Loucy (cell line): ENCODE results near the gene PBX1.

ENCODE experiments used
- H2AFZ ChIP-seq: fragments of 200-600 bp; sonication (generic); 2 replicates; pipeline ENCODE4 v1.6.0; 2016; ENCODE audit warnings: antibody characterized with exemption, mild to moderate bottlenecking, low read length, moderate library complexity
- H3F3A ChIP-seq: fragments of 200-600 bp; 2 replicates; pipeline ENCODE4 v1.6.0; 2016; ENCODE audit warnings: antibody characterized with exemption, low read depth, mild to moderate bottlenecking
- H3K27me3 ChIP-seq: fragments of 200-600 bp; sonication (generic); 2 replicates; pipeline ENCODE4 v1.6.1; 2014; ENCODE audit warnings: low read length, mild to moderate bottlenecking; ENCODE audit not compliant: insufficient read depth, poor library complexity, severe bottlenecking
- H3K36me3 ChIP-seq: fragments of 200-600 bp; sonication (generic); 2 replicates; pipeline ENCODE4 v1.6.1; 2016; ENCODE audit warnings: low read length; ENCODE audit not compliant: insufficient read depth
- H3K4me1 ChIP-seq: fragments of 200-600 bp; sonication (generic); 2 replicates; pipeline ENCODE4 v1.5.1; 2014; ENCODE audit warnings: low read length, mild to moderate bottlenecking; ENCODE audit not compliant: insufficient read depth, poor library complexity, severe bottlenecking
- H3K4me2 ChIP-seq: fragments of 200-600 bp; sonication (generic); 2 replicates; pipeline ENCODE4 v1.6.0; 2014; ENCODE audit warnings: antibody characterized with exemption, low read length, low read depth, mild to moderate bottlenecking; ENCODE audit not compliant: poor library complexity, severe bottlenecking
- H3K4me3 ChIP-seq: fragments of 200-600 bp; sonication (generic); 2 replicates; pipeline ENCODE4 v1.5.1; 2014; ENCODE audit warnings: low read length, mild to moderate bottlenecking, mixed read lengths; ENCODE audit not compliant: poor library complexity, severe bottlenecking
- H3K79me2 ChIP-seq: fragments of 200-600 bp; sonication (generic); 2 replicates; pipeline ENCODE4 v1.6.1; 2014; ENCODE audit warnings: low read length; ENCODE audit not compliant: insufficient read depth
- H3K9ac ChIP-seq: fragments of 200-600 bp; sonication (generic); 2 replicates; pipeline ENCODE4 v1.6.0; 2014; ENCODE audit warnings: mild to moderate bottlenecking, low read depth, low read length, moderate library complexity; ENCODE audit not compliant: poor library complexity, severe bottlenecking
- H3K9me2 ChIP-seq: fragments of 200-600 bp; sonication (generic); replicated peaks from 2 replicates; pipeline ENCODE4 v1.6.1; 2016; ENCODE audit warnings: low read depth, low read length, mixed read lengths
- H3K9me3 ChIP-seq: fragments of 200-600 bp; sonication (generic); 2 replicates; pipeline ENCODE4 v1.6.1; 2014; ENCODE audit warnings: mild to moderate bottlenecking, antibody characterized with exemption, low read length, low read depth; ENCODE audit not compliant: insufficient read depth
- H4K20me1 ChIP-seq: fragments of 200-600 bp; sonication (generic); 2 replicates; pipeline ENCODE4 v1.6.0; 2014; ENCODE audit warnings: antibody characterized with exemption, low read length, mild to moderate bottlenecking; ENCODE audit not compliant: insufficient read depth, poor library complexity, severe bottlenecking
- EZH2phosphoT487 ChIP-seq: fragments of 200-600 bp; IDR thresholded peaks from 2 replicates; pipeline ENCODE4 v1.6.1; 2018; ENCODE audit warnings: antibody characterized with exemption, mild to moderate bottlenecking, moderate library complexity, borderline replicate concordance
- TF ChIP-seq, protein P1 (sequence below): fragments of 200-600 bp; sonication (generic); conservative IDR thresholded peaks from 2 replicates; pipeline ENCODE4 v1.5.1; 2014; ENCODE audit warnings: mild to moderate bottlenecking, antibody characterized with exemption, low read length

Gene PBX1

DNA sequence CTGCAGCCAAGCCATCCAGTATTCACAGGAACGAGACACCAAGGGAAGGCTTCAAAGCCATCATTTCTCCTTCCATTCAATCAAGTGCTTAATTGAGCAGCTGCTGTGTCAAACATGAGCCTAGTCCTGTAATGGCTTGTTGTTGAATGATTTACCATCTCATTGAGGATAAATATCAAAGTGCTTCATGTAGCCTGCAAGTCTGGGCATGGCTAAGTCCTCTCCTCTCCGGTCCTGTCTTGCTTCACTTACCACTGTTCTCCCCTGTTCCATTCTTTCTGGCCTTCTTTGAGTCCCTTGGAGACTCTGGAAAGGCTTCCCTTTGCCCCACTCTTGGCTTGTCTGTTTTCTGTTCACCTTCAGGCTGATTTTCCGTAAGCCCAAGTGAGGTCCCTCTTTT lies 279.8 kb downstream of the PBX1 start:
- H4K20me1 ChIP-seq = no peaks in the 10 kb centered on the region
- H3K4me3 ChIP-seq = no peak overlapping the region
- no peaks in the 10 kb centered on the region for H3K27me3 ChIP-seq
- no peaks in the 10 kb centered on the region for H3K36me3 ChIP-seq
- H3K4me1 ChIP-seq = no peaks in the 10 kb centered on the region
- H3F3A ChIP-seq = no peaks in the 10 kb centered on the region
- no peaks in the 10 kb centered on the region for H3K9me2 ChIP-seq
- no peak overlapping the region for H3K9ac ChIP-seq
- no peak overlapping the region for H2AFZ ChIP-seq
- TF ChIP-seq EZH2phosphoT487 = no peak
- TF ChIP-seq, protein P1, sequence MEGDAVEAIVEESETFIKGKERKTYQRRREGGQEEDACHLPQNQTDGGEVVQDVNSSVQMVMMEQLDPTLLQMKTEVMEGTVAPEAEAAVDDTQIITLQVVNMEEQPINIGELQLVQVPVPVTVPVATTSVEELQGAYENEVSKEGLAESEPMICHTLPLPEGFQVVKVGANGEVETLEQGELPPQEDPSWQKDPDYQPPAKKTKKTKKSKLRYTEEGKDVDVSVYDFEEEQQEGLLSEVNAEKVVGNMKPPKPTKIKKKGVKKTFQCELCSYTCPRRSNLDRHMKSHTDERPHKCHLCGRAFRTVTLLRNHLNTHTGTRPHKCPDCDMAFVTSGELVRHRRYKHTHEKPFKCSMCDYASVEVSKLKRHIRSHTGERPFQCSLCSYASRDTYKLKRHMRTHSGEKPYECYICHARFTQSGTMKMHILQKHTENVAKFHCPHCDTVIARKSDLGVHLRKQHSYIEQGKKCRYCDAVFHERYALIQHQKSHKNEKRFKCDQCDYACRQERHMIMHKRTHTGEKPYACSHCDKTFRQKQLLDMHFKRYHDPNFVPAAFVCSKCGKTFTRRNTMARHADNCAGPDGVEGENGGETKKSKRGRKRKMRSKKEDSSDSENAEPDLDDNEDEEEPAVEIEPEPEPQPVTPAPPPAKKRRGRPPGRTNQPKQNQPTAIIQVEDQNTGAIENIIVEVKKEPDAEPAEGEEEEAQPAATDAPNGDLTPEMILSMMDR = no peak
- H3K9me3 ChIP-seq = no peaks in the 10 kb centered on the region
- H3K4me2 ChIP-seq = no peak overlapping the region
- no peaks in the 10 kb centered on the region for H3K79me2 ChIP-seq

DNA sequence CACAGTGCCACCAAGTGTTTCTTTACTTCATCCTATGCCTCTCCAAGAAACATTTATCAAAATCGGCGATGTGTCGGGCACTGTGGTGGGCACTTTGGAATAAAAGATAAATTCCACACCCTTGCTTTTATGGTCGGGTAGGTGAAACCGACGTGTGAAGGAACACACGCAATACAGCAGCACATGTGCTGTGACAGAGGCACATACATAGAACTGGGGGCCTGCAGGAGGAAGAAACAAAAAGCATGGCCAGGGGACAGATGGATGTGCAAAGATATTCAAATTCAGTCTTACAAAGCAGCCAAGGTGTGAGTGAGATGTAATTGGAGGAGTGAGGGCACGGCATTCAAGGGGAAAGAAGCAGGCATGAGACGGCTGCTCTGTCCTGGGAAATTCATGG lies 282.0 kb downstream of the PBX1 start:
- Histone ChIP-seq H3K27me3 (no peaks in the 10 kb centered on the region), H3K36me3 (no peaks in the 10 kb centered on the region), H3K4me2 (no peak overlapping the region), H2AFZ (no peak overlapping the region), H3K9ac (no peak overlapping the region), H3K9me3 (no peaks in the 10 kb centered on the region), H3K9me2 (no peaks in the 10 kb centered on the region), H3K79me2 (no peaks in the 10 kb centered on the region), H4K20me1 (no peaks in the 10 kb centered on the region), H3F3A (no peaks in the 10 kb centered on the region), H3K4me3 (no peak overlapping the region), H3K4me1 (no peaks in the 10 kb centered on the region)
- TF ChIP-seq, protein P1 = no peak
- TF ChIP-seq EZH2phosphoT487 = no peak

GRCh38 chr1:164841702-164842465 lies 282.9 kb downstream of the PBX1 start:
- H3K9me2 ChIP-seq = no peaks in the 10 kb centered on the region
- H3K79me2 ChIP-seq = no peaks in the 10 kb centered on the region
- H3K4me3 ChIP-seq = no peak overlapping the region
- H3K9me3 ChIP-seq = no peaks in the 10 kb centered on the region
- no peak overlapping the region for H3K9ac ChIP-seq
- no peaks in the 10 kb centered on the region for H3K27me3 ChIP-seq
- H3K4me2 ChIP-seq = no peak overlapping the region
- no peak overlapping the region for H2AFZ ChIP-seq
- H3K36me3 ChIP-seq = no peaks in the 10 kb centered on the region
- no peaks in the 10 kb centered on the region for H4K20me1 ChIP-seq
- no peaks in the 10 kb centered on the region for H3F3A ChIP-seq
- TF ChIP-seq, protein P1 = no peak
- no peak for TF ChIP-seq EZH2phosphoT487
- H3K4me1 ChIP-seq = no peaks in the 10 kb centered on the region
